GM12875 (cell line): ENCODE results near the gene MYO16.
"Not testable (repeated sequence)": the region's sequence is repeated elsewhere in the genome, so short reads cannot be mapped to it uniquely, and the experiment has no call there.

Source experiments
- H3K4me3 ChIP-seq: one replicate; pipeline ENCODE4 v1.5.1; 2011; ENCODE audit warnings: low read depth, low read length, control low read depth
- TF ChIP-seq, protein P1 (sequence below): IDR thresholded peaks from 2 replicates; pipeline ENCODE4 v1.5.1; 2011; ENCODE audit warnings: low read depth, mild to moderate bottlenecking, control low read depth, inconsistent platforms, low read length, moderate library complexity, borderline replicate concordance; ENCODE audit not compliant: insufficient read depth

Gene MYO16

DNA sequence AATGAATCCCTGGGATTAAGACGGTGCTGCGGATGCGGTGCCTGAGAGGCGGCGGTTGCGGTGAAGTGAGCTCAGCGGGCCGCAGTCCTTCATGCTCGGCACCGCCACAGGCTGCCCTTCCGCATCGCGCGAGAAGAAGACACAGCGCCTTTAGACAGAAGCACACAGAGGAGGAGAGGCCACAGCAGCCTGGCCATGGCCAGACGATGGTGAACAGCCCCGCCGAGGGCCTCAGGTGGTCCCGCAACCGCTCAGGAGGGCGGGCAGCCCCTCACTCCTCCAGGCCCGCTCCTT is 459.2 kb downstream of the MYO16 start:
- TF ChIP-seq, protein P1, sequence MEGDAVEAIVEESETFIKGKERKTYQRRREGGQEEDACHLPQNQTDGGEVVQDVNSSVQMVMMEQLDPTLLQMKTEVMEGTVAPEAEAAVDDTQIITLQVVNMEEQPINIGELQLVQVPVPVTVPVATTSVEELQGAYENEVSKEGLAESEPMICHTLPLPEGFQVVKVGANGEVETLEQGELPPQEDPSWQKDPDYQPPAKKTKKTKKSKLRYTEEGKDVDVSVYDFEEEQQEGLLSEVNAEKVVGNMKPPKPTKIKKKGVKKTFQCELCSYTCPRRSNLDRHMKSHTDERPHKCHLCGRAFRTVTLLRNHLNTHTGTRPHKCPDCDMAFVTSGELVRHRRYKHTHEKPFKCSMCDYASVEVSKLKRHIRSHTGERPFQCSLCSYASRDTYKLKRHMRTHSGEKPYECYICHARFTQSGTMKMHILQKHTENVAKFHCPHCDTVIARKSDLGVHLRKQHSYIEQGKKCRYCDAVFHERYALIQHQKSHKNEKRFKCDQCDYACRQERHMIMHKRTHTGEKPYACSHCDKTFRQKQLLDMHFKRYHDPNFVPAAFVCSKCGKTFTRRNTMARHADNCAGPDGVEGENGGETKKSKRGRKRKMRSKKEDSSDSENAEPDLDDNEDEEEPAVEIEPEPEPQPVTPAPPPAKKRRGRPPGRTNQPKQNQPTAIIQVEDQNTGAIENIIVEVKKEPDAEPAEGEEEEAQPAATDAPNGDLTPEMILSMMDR, result no peak

DNA sequence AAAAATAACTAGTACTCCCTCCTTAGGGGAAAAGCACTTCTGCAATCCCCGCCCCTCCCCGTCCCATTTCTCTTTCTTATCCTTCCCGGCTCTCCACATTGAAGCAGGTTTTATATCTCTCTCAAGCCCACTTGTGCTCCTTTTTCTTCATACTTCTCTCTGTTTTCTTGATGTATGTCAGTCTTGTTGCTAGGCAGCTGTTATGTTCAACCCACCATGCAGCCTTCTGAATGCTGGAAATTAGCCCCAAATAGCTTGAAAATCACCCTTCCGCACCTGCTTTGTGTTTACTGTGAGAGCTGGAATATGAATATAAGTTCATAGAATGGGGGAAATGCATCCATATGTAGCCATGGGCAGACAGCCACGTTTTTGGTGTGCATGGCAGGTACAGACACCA is 461.4 kb downstream of the MYO16 start:
- H3K4me3 ChIP-seq, result no peak overlapping the region
- TF ChIP-seq, protein P1, result no peak

More for the DNA sequence above, 459.2 kb downstream of the MYO16 start:
- no peak overlapping the region for H3K4me3 ChIP-seq

DNA sequence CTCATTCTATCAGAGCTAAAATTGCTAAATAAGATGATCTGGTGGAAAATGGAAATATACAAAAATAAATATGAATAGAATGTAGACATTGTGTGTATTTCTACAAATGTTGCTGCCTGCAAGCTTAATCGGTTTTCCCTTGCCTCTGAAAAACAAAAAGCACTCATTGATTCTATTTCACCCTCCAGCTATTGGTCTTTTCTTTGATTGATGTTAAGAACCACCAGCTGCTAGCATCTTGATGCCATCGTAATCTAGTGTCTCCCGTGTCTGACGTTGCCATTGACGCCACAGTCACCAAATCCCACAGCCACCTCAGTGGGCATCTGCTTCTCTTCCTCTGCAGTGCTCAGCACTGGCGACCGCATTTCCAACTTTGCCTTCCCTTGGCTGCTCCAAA is 461.8 kb downstream of the MYO16 start:
- no peak overlapping the region for H3K4me3 ChIP-seq
- TF ChIP-seq, protein P1, result no peak

DNA sequence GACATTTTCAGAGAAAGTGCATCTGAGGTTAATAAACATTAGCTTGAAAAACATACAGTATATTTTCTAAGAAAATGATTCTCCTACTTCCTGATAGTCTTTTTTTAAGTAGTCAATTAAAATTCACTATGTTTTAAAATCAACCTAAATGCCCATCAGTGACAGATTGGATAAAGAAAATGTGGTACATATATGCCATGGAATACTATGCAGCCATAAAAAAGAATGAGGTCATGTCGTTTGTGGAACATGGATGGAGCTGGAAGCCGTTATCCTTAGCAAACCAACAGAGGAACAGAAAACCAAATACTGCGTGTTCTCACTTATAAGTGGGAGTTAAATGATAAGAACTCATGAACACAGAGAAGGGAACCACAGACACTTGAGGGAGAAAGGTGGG is 462.8 kb downstream of the MYO16 start:
- H3K4me3 ChIP-seq, result not testable (repeated sequence)

DNA sequence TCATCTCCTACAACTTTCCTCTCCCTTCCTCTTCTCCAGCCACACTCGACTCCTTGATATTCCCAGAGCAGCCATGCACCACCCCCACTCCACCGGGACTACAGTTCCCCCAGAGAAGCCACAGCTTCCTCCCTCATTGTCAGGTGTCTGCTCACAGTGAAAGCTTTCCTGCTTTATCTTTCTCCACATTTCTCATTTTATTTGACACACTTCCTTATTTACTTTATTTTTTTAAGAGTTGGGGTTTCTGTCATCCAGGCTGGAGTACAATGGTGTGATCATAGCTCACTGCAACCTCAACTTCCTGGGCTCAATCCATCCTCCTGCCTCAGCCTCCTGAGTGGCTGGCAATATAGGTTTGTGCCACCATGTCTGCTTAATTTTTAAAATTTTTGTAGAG is 464.6 kb downstream of the MYO16 start:
- TF ChIP-seq, protein P1, result no peak
- H3K4me3 ChIP-seq, result no peak overlapping the region

DNA sequence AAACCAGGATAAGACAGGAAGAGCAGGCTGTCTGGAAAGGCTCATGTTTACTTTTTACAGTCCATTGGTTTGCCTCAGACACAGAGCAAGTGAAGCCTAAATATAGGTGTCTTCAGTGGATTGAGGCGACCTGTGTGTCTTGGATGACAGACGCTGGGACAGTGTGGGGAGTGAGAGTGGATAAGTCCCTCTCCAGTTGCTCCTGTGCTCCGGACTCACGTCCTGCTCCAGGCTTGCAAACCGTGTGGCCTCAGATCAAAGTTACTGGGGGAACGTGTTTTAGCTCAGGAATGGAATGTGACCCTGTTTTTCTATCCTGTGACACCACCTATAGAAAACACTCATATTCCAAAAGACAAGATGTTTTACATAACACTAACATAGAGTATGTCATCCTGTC is 465.7 kb downstream of the MYO16 start:
- no peak overlapping the region for H3K4me3 ChIP-seq
- TF ChIP-seq, protein P1, result no peak

DNA sequence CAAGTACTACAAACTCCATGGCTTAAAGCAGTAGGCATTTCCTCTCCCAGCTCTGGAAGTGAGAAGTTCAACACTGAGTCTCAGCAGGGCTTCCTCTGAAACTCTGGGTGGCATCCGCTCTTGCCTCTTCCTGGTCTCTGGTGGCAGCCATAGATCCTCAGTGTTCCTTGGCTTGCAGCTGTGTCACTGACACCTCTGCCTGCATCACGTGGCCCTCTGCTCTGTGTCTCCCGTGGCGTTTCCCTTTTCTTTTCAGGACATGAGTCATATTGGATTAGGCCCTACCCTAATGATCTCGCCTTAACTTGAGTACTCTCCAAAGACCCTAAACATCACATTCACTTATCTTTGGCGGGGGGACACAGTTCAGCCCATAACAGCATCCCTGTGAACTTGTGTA is 466.7 kb downstream of the MYO16 start:
- no peak overlapping the region for H3K4me3 ChIP-seq
- TF ChIP-seq, protein P1, result no peak

DNA sequence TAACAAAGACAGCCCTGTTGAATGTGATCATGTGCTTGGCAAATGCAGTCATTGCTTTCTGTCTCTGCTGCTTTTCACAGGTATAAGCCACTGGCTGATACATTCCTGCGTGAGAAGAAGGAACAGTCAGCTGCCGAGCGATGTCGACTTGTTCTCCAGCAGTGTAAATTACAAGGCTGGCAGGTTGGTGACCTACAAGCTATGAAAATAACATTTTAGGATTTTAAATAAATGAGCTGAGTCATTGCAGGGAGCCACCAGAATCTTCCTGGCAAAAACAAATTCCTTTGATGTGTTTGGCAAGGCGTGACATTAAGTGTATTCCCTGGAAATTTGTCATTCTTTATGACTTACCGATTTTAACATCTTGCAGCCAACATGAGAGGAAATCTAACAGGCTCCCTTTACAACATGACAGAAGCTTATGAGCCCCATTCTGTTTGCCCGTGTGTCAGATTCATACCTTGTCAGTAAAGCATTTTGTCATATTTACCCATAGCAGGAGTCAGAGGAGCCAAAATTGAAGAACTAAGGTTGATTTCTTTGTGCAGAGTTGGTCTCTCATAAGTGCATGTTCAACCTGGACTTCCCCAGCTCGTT is 471.4 kb downstream of the MYO16 start:
- H3K4me3 ChIP-seq, result no peak overlapping the region
- TF ChIP-seq, protein P1, result no peak
